A375 (cell line): ENCODE data around the gene PPP1R15A. TPM values are rescaled to one million over a fixed set of nuclear protein-coding genes. Genes with fewer than 3 reads are reported as not detected.

Experiments
- total RNA-seq: library from RNA; depleted of rRNA; stranded (reverse); fragments of >200 nt; shearing (Covaris generic); gene quantifications from 2 replicates; pipeline ENCODE4 v1.2.3, GENCODE V29; 2014; rRNA removed

The PPP1R15A gene
- 186 and 188 TPM in 2 replicates for total RNA-seq

GRCh38 chr19:48872182-48872883, at the start of gene PPP1R15A:
Gene PPP1R15A, plus strand, starts transcription at chr19:48872421. Its CDS starts 813 bp downstream, at chr19:48873234.

GRCh38 chr19:48836089-48837017, 35.9 kb upstream of the PPP1R15A start, which contains the start of gene HSD17B14:
Gene HSD17B14, minus strand, starts transcription at chr19:48836491. Its CDS starts 80 bp downstream, at chr19:48836411.

GRCh38 chr19:48868114-48868886, 3.9 kb upstream of the PPP1R15A start, which contains the start of gene PLEKHA4:
Gene PLEKHA4, minus strand, starts transcription at chr19:48868617. Its CDS starts 997 bp downstream, at chr19:48867620.

GRCh38 chr19:48899781-48900476, 27.7 kb downstream of the PPP1R15A start, which contains the start of gene NUCB1:
Gene NUCB1, plus strand, starts transcription at chr19:48900312. Its CDS starts 485 bp downstream, at chr19:48900797.

Other genes starting within 250 kb of the PPP1R15A start
- 18.2 and 19.2 TPM in 2 replicates for gene DBP, start 235.0 kb upstream of the PPP1R15A start, total RNA-seq
- 2.6 and 2.8 TPM in 2 replicates for gene CA11, start 226.2 kb upstream of the PPP1R15A start, total RNA-seq
- gene NTN5, start 199.4 kb upstream of the PPP1R15A start, total RNA-seq, result 0.21 TPM in 1 of 2 replicates, not detected in the other
- not detected in 2 replicates for gene FUT2, start 176.4 kb upstream of the PPP1R15A start, total RNA-seq
- gene MAMSTR, start 152.7 kb upstream of the PPP1R15A start, total RNA-seq, result 0.30 TPM in 1 of 2 replicates, not detected in the other
- 0.08 TPM in 1 of 2 replicates, not detected in the other for gene RASIP1, start 131.8 kb upstream of the PPP1R15A start, total RNA-seq
- not detected in 2 replicates for gene IZUMO1, start 125.5 kb upstream of the PPP1R15A start, total RNA-seq
- 1.9 and 3.2 TPM in 2 replicates for gene FUT1, start 119.8 kb upstream of the PPP1R15A start, total RNA-seq
- 0.11 and 1.8 TPM in 2 replicates for gene FGF21, start 116.9 kb upstream of the PPP1R15A start, total RNA-seq
- 58.9 and 62.1 TPM in 2 replicates for gene BCAT2, start 61.4 kb upstream of the PPP1R15A start, total RNA-seq
- gene HSD17B14, start 35.9 kb upstream of the PPP1R15A start, total RNA-seq, result 0.45 TPM in 1 of 2 replicates, not detected in the other
- 12.7 and 24.4 TPM in 2 replicates for gene PLEKHA4, start 3.8 kb upstream of the PPP1R15A start, total RNA-seq
- not detected in 2 replicates for gene TULP2, start 26.3 kb downstream of the PPP1R15A start, total RNA-seq
- 193 and 199 TPM in 2 replicates for gene NUCB1, start 27.9 kb downstream of the PPP1R15A start, total RNA-seq
- gene DHDH, start 61.3 kb downstream of the PPP1R15A start, total RNA-seq, result not detected in 2 replicates
- 72.4 and 87.3 TPM in 2 replicates for gene BAX, start 82.5 kb downstream of the PPP1R15A start, total RNA-seq
- gene FTL, start 92.9 kb downstream of the PPP1R15A start, total RNA-seq, result 1,177 and 1,345 TPM in 2 replicates
- gene GYS1, start 120.9 kb downstream of the PPP1R15A start, total RNA-seq, result 34.0 and 35.2 TPM in 2 replicates
- gene RUVBL2, start 121.5 kb downstream of the PPP1R15A start, total RNA-seq, result 568 and 573 TPM in 2 replicates
- gene LHB, start 144.7 kb downstream of the PPP1R15A start, total RNA-seq, result 1.3 TPM in 1 of 2 replicates, not detected in the other
- not detected in 2 replicates for gene CGB3, start 151.9 kb downstream of the PPP1R15A start, total RNA-seq
- gene CGB2, start 159.5 kb downstream of the PPP1R15A start, total RNA-seq, result not detected in 2 replicates
- not detected in 2 replicates for gene CGB1, start 164.5 kb downstream of the PPP1R15A start, total RNA-seq
- gene CGB5, start 171.4 kb downstream of the PPP1R15A start, total RNA-seq, result not detected in 2 replicates
- gene CGB8, start 176.7 kb downstream of the PPP1R15A start, total RNA-seq, result not detected in 2 replicates
- not detected in 2 replicates for gene CGB7, start 185.3 kb downstream of the PPP1R15A start, total RNA-seq
- gene NTF4, start 192.4 kb downstream of the PPP1R15A start, total RNA-seq, result 0.40 TPM in 1 of 2 replicates, not detected in the other
- not detected in 2 replicates for gene KCNA7, start 200.3 kb downstream of the PPP1R15A start, total RNA-seq
- 344 and 371 TPM in 2 replicates for gene SNRNP70, start 213.0 kb downstream of the PPP1R15A start, total RNA-seq
- gene LIN7B, start 241.9 kb downstream of the PPP1R15A start, total RNA-seq, result 8.1 and 9.5 TPM in 2 replicates
- 2.2 and 4.1 TPM in 2 replicates for gene C19orf73, start 246.7 kb downstream of the PPP1R15A start, total RNA-seq
- 17.6 and 25.5 TPM in 2 replicates for gene PPFIA3, start 247.1 kb downstream of the PPP1R15A start, total RNA-seq